ENCODE measurements around the gene TCHH. TPM values are rescaled to one million over a fixed set of nuclear protein-coding genes. Genes with fewer than 3 reads are reported as not detected.

TCHH gene
- total RNA-seq, 4 donors from 2014 or later, result under 0.01 to 0.50 (median 0.11) TPM; not detected in 1

- no peaks in the 10 kb centered on the region for H3K36me3 ChIP-seq
- H3K4me3 ChIP-seq, result peak overlapping the region; percentile 52 to 58 (median 54)
- intact Hi-C loops (cut with DNase I), result no loop called here
- no peak for TF ChIP-seq CTCF (IDR thresholded peaks at IDR 0.05)
- no peak for TF ChIP-seq POLR2AphosphoS5 (IDR thresholded peaks at IDR 0.05)
- TF ChIP-seq EP300 (IDR thresholded peaks at IDR 0.05), result no peak
- TF ChIP-seq POLR2A (IDR thresholded peaks at IDR 0.05; ENCODE audit: low read depth), result no peak
- peaks cover 0 to 20% (median 16%) of the 10 kb centered on the region in 4 donors for H3K9me3 ChIP-seq
- H3K4me1 ChIP-seq, result peaks cover 38 to 58% (median 56%) of the 10 kb centered on the region in 4 donors
- peaks cover 0 to 99% (median 74%) of the 10 kb centered on the region in 4 donors for H3K27me3 ChIP-seq
- no peak overlapping the region for H3K27ac ChIP-seq (replicated peaks in 1 of 4)
- 3% methylated on average over 31 of the region's 31 CpGs for WGBS
- DNase-seq (ENCODE audit: extremely low spot score), result no peak
Measured at GRCh38 chr1:152110365-152110859, 4.8 kb downstream of the TCHH start.

- TF ChIP-seq EP300 (IDR thresholded peaks at IDR 0.05) (no peak), POLR2AphosphoS5 (IDR thresholded peaks at IDR 0.05) (no peak), CTCF (IDR thresholded peaks at IDR 0.05) (no peak), POLR2A (IDR thresholded peaks at IDR 0.05; ENCODE audit: low read depth) (no peak)
- Histone ChIP-seq H3K27me3 (peaks cover 0 to 99% (median 76%) of the 10 kb centered on the region in 4 donors), H3K9me3 (peaks cover 0 to 20% (median 16%) of the 10 kb centered on the region in 4 donors), H3K36me3 (no peaks in the 10 kb centered on the region), H3K27ac (replicated peaks in 1 of 4) (no peak overlapping the region), H3K4me1 (peaks cover 38 to 58% (median 56%) of the 10 kb centered on the region in 4 donors), H3K4me3 (peak overlapping the region; percentile 52 to 58 (median 54))
- DNase-seq (ENCODE audit: extremely low spot score), result no peak
- intact Hi-C loops (cut with DNase I), result no loop called here
- WGBS, result 10% methylated on average over 15 of the region's 15 CpGs
Measured at GRCh38 chr1:152109998-152110294, 5.3 kb downstream of the TCHH start.

- peaks cover 0 to 99% (median 81%) of the 10 kb centered on the region in 4 donors for H3K27me3 ChIP-seq
- intact Hi-C loops (cut with DNase I), result no loop called here
- no peaks in the 10 kb centered on the region for H3K36me3 ChIP-seq
- no peak overlapping the region for H3K27ac ChIP-seq (replicated peaks in 1 of 4)
- no peak for TF ChIP-seq EP300 (IDR thresholded peaks at IDR 0.05)
- no peak for TF ChIP-seq POLR2AphosphoS5 (IDR thresholded peaks at IDR 0.05)
- no peak for TF ChIP-seq CTCF (IDR thresholded peaks at IDR 0.05)
- no peak for TF ChIP-seq POLR2A (IDR thresholded peaks at IDR 0.05; ENCODE audit: low read depth)
- peak overlapping the region; percentile 52 to 58 (median 54) for H3K4me3 ChIP-seq
- H3K4me1 ChIP-seq, result peaks cover 38 to 58% (median 56%) of the 10 kb centered on the region in 4 donors
- WGBS, result 11% methylated on average over 31 of the region's 31 CpGs
- H3K9me3 ChIP-seq, result peaks cover 0 to 20% (median 16%) of the 10 kb centered on the region in 4 donors
- no peak for DNase-seq (ENCODE audit: extremely low spot score)
Measured at GRCh38 chr1:152109231-152109997, 5.8 kb downstream of the TCHH start.

- Histone ChIP-seq H3K27me3 (peaks cover 0 to 99% (median 77%) of the 10 kb centered on the region in 4 donors), H3K4me1 (peaks cover 38 to 58% (median 56%) of the 10 kb centered on the region in 4 donors), H3K27ac (replicated peaks in 1 of 4) (no peak overlapping the region), H3K9me3 (peaks cover 0 to 20% (median 16%) of the 10 kb centered on the region in 4 donors), H3K36me3 (no peaks in the 10 kb centered on the region), H3K4me3 (peak overlapping the region; percentile 3 to 58 (median 54))
- 19% methylated on average over 28 of the region's 28 CpGs for WGBS
- intact Hi-C loops (cut with DNase I), result no loop called here
- TF ChIP-seq POLR2A (IDR thresholded peaks at IDR 0.05; ENCODE audit: low read depth) (no peak), POLR2AphosphoS5 (IDR thresholded peaks at IDR 0.05) (no peak), EP300 (IDR thresholded peaks at IDR 0.05) (no peak), CTCF (IDR thresholded peaks at IDR 0.05) (no peak)
- no peak for DNase-seq (ENCODE audit: extremely low spot score)
Measured at GRCh38 chr1:152108882-152109222, 6.4 kb downstream of the TCHH start.
